ENCODE measurements around the gene ZBTB5.

Gene ZBTB5

DNA sequence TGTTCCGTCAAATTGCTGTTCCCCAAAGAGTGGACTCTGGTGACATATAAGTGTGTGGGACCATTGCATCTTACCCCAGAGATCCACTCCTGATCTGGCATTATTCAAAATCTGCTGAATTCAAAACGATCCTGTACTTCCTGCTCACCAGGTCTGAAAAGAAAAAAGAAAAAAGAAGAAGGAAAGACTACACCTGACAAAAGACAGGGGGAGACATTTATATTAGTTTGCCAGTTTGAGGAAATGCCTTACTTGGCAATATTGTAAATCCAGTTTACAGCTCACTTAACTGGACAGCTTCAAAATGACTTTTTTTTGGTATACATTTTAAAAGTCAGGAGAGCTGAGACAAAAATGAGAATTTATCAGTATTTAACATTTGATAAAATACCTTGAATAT lies 57.8 kb downstream of the ZBTB5 start:
- no peaks in the 10 kb centered on the region for H3K9me3 ChIP-seq (ENCODE audit: insufficient read depth, low read depth, low read length)
- no peak overlapping the region for H3K9ac ChIP-seq (ENCODE audit: low read length)
- H4K91ac ChIP-seq (ENCODE audit: low read depth, low read length): no peak overlapping the region
- no peaks in the 10 kb centered on the region for H3K27me3 ChIP-seq (ENCODE audit: insufficient read depth, low read length)
- no peak overlapping the region for H4K12ac ChIP-seq (ENCODE audit: low read depth, low read length)
- no peak overlapping the region for H3K23ac ChIP-seq (ENCODE audit: low read length)
- no peak overlapping the region for H3K27ac ChIP-seq (ENCODE audit: low read depth, low read length)
- peaks cover 0 to 5% of the 10 kb centered on the region in 2 experiments for H3K4me1 ChIP-seq (ENCODE audit: control insufficient read depth in 1 of 2, insufficient read depth in 2 of 2, low read length in 2 of 2)
- no peak overlapping the region for H3K4me3 ChIP-seq (ENCODE audit: low read depth, low read length)
- no peak overlapping the region for H3K18ac ChIP-seq (ENCODE audit: low read length)
- H2BK12ac ChIP-seq (ENCODE audit: low read length): no peak overlapping the region
- no peak overlapping the region for H3K14ac ChIP-seq (ENCODE audit: low read length)
- H2BK5ac ChIP-seq (ENCODE audit: low read depth, low read length, poor library complexity): no peak overlapping the region
- no peak overlapping the region for H2AK5ac ChIP-seq (ENCODE audit: low read length)
- no peak overlapping the region for H3K4ac ChIP-seq (ENCODE audit: low read depth, low read length)
- H3K36me3 ChIP-seq (ENCODE audit: control insufficient read depth in 1 of 2, insufficient read depth in 2 of 2, low read length in 2 of 2): no peaks in the 10 kb centered on the region
- no peaks in the 10 kb centered on the region for H3K79me1 ChIP-seq (ENCODE audit: low read length)
- DNase-seq: no peak
- no peak overlapping the region for H2AFZ ChIP-seq (ENCODE audit: insufficient read depth, low read length, poor library complexity)
- H2BK120ac ChIP-seq (ENCODE audit: insufficient read depth, low read length, poor library complexity): no peak overlapping the region
- no peaks in the 10 kb centered on the region for H3K79me2 ChIP-seq (ENCODE audit: control insufficient read depth, insufficient read depth, low read length, poor library complexity)
- H4K8ac ChIP-seq (ENCODE audit: low read depth, low read length): no peak overlapping the region
- H3K4me2 ChIP-seq (ENCODE audit: low read length): no peak overlapping the region
- WGBS (ENCODE audit: extremely low coverage, insufficient coverage, insufficient read length): no CpG with 5 or more reads among the region's 2 CpGs

GRCh38 chr9:37406603-37407401 lies 58.4 kb downstream of the ZBTB5 start:
- Histone ChIP-seq H2BK12ac (ENCODE audit: low read length) (no peak overlapping the region), H2AK5ac (ENCODE audit: low read length) (no peak overlapping the region), H3K4me3 (ENCODE audit: low read depth, low read length) (no peak overlapping the region), H3K79me2 (ENCODE audit: control insufficient read depth, insufficient read depth, low read length, poor library complexity) (no peaks in the 10 kb centered on the region), H2AFZ (ENCODE audit: insufficient read depth, low read length, poor library complexity) (no peak overlapping the region), H3K4me1 (ENCODE audit: control insufficient read depth in 1 of 2, insufficient read depth in 2 of 2, low read length in 2 of 2) (peaks cover 0 to 4% of the 10 kb centered on the region in 2 experiments), H3K9me3 (ENCODE audit: insufficient read depth, low read depth, low read length) (no peaks in the 10 kb centered on the region), H3K4me2 (ENCODE audit: low read length) (no peak overlapping the region), H4K8ac (ENCODE audit: low read depth, low read length) (no peak overlapping the region), H3K14ac (ENCODE audit: low read length) (no peak overlapping the region), H3K9ac (ENCODE audit: low read length) (no peak overlapping the region), H3K36me3 (ENCODE audit: control insufficient read depth in 1 of 2, insufficient read depth in 2 of 2, low read length in 2 of 2) (no peaks in the 10 kb centered on the region), H3K23ac (ENCODE audit: low read length) (no peak overlapping the region), H4K12ac (ENCODE audit: low read depth, low read length) (no peak overlapping the region), H3K18ac (ENCODE audit: low read length) (no peak overlapping the region), H2BK120ac (ENCODE audit: insufficient read depth, low read length, poor library complexity) (no peak overlapping the region), H3K27me3 (ENCODE audit: insufficient read depth, low read length) (no peaks in the 10 kb centered on the region), H3K27ac (ENCODE audit: low read depth, low read length) (no peak overlapping the region), H3K4ac (ENCODE audit: low read depth, low read length) (no peak overlapping the region), H2BK5ac (ENCODE audit: low read depth, low read length, poor library complexity) (no peak overlapping the region), H4K91ac (ENCODE audit: low read depth, low read length) (no peak overlapping the region), H3K79me1 (ENCODE audit: low read length) (no peaks in the 10 kb centered on the region)
- DNase-seq: peak; percentile 52 to 53
- WGBS (ENCODE audit: extremely low coverage, insufficient coverage, insufficient read length): no CpG with 5 or more reads among the region's 11 CpGs

GRCh38 chr9:37405764-37406380 lies 59.4 kb downstream of the ZBTB5 start:
- no peaks in the 10 kb centered on the region for H3K27me3 ChIP-seq (ENCODE audit: insufficient read depth, low read length)

DNA sequence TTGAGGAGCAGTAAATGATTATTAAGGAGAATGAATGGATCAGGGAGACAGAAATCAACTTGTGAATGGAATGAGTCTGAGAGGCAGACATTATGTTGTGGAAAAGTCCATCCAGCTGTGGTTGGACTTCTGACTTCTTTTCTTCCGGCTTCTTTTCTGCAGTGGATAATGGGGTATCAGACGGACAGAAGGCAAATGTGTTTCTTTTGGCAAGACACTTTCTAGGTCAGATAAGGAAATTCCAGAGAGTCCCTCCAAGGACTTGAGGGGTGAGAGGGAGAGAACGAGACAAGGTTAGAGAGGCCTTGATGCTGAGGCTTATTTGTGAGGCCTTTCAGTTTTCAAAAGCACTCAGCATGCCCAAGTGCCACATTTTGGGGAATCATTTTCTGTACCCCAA lies 59.9 kb downstream of the ZBTB5 start:
- no peaks in the 10 kb centered on the region for H3K27me3 ChIP-seq (ENCODE audit: insufficient read depth, low read length)
- no peak overlapping the region for H2AK5ac ChIP-seq (ENCODE audit: low read length)
- no CpG with 5 or more reads among the region's 3 CpGs for WGBS (ENCODE audit: extremely low coverage, insufficient coverage, insufficient read length)
- DNase-seq: no peak
- H2BK120ac ChIP-seq (ENCODE audit: insufficient read depth, low read length, poor library complexity): no peak overlapping the region
- no peak overlapping the region for H3K4ac ChIP-seq (ENCODE audit: low read depth, low read length)
- H4K8ac ChIP-seq (ENCODE audit: low read depth, low read length): no peak overlapping the region
- H3K14ac ChIP-seq (ENCODE audit: low read length): no peak overlapping the region
- no peak overlapping the region for H4K91ac ChIP-seq (ENCODE audit: low read depth, low read length)
- H3K4me3 ChIP-seq (ENCODE audit: low read depth, low read length): no peak overlapping the region
- H3K36me3 ChIP-seq (ENCODE audit: control insufficient read depth in 1 of 2, insufficient read depth in 2 of 2, low read length in 2 of 2): no peaks in the 10 kb centered on the region
- H3K27ac ChIP-seq (ENCODE audit: low read depth, low read length): no peak overlapping the region
- H2AFZ ChIP-seq (ENCODE audit: insufficient read depth, low read length, poor library complexity): no peak overlapping the region
- H3K9ac ChIP-seq (ENCODE audit: low read length): no peak overlapping the region
- H3K79me1 ChIP-seq (ENCODE audit: low read length): no peaks in the 10 kb centered on the region
- H3K9me3 ChIP-seq (ENCODE audit: insufficient read depth, low read depth, low read length): no peaks in the 10 kb centered on the region
- no peak overlapping the region for H2BK5ac ChIP-seq (ENCODE audit: low read depth, low read length, poor library complexity)
- H4K12ac ChIP-seq (ENCODE audit: low read depth, low read length): no peak overlapping the region
- no peak overlapping the region for H3K18ac ChIP-seq (ENCODE audit: low read length)
- H2BK12ac ChIP-seq (ENCODE audit: low read length): no peak overlapping the region
- no peak overlapping the region for H3K23ac ChIP-seq (ENCODE audit: low read length)
- H3K79me2 ChIP-seq (ENCODE audit: control insufficient read depth, insufficient read depth, low read length, poor library complexity): no peaks in the 10 kb centered on the region
- peaks cover 0 to 4% of the 10 kb centered on the region in 2 experiments for H3K4me1 ChIP-seq (ENCODE audit: control insufficient read depth in 1 of 2, insufficient read depth in 2 of 2, low read length in 2 of 2)
- no peak overlapping the region for H3K4me2 ChIP-seq (ENCODE audit: low read length)

More at GRCh38 chr9:37405764-37406380, 59.4 kb downstream of the ZBTB5 start:
- peak; percentile 62 to 84 for DNase-seq
- no peak overlapping the region for H3K4ac ChIP-seq (ENCODE audit: low read depth, low read length)
- no peak overlapping the region for H3K18ac ChIP-seq (ENCODE audit: low read length)
- no peak overlapping the region for H2BK5ac ChIP-seq (ENCODE audit: low read depth, low read length, poor library complexity)
- H3K4me1 ChIP-seq (ENCODE audit: control insufficient read depth in 1 of 2, insufficient read depth in 2 of 2, low read length in 2 of 2): peaks cover 0 to 4% of the 10 kb centered on the region in 2 experiments
- H3K79me2 ChIP-seq (ENCODE audit: control insufficient read depth, insufficient read depth, low read length, poor library complexity): no peaks in the 10 kb centered on the region
- no peak overlapping the region for H3K14ac ChIP-seq (ENCODE audit: low read length)
- H3K9me3 ChIP-seq (ENCODE audit: insufficient read depth, low read depth, low read length): no peaks in the 10 kb centered on the region
- H3K79me1 ChIP-seq (ENCODE audit: low read length): no peaks in the 10 kb centered on the region
- H2AK5ac ChIP-seq (ENCODE audit: low read length): no peak overlapping the region
- no peak overlapping the region for H2BK12ac ChIP-seq (ENCODE audit: low read length)
- H3K9ac ChIP-seq (ENCODE audit: low read length): no peak overlapping the region
- H4K91ac ChIP-seq (ENCODE audit: low read depth, low read length): no peak overlapping the region
- no peak overlapping the region for H2BK120ac ChIP-seq (ENCODE audit: insufficient read depth, low read length, poor library complexity)
- no peak overlapping the region for H3K27ac ChIP-seq (ENCODE audit: low read depth, low read length)
- H3K4me3 ChIP-seq (ENCODE audit: low read depth, low read length): no peak overlapping the region
- H3K23ac ChIP-seq (ENCODE audit: low read length): no peak overlapping the region
- H2AFZ ChIP-seq (ENCODE audit: insufficient read depth, low read length, poor library complexity): no peak overlapping the region
- no CpG with 5 or more reads among the region's 10 CpGs for WGBS (ENCODE audit: extremely low coverage, insufficient coverage, insufficient read length)
- no peak overlapping the region for H4K12ac ChIP-seq (ENCODE audit: low read depth, low read length)
- no peak overlapping the region for H3K4me2 ChIP-seq (ENCODE audit: low read length)
- no peak overlapping the region for H4K8ac ChIP-seq (ENCODE audit: low read depth, low read length)
- H3K36me3 ChIP-seq (ENCODE audit: control insufficient read depth in 1 of 2, insufficient read depth in 2 of 2, low read length in 2 of 2): no peaks in the 10 kb centered on the region

Measured in trophoblast cell (in vitro differentiated cells and primary cell).